HepG2 (cell line): ENCODE data around the gene RHOV. TPM values are rescaled to one million over a fixed set of nuclear protein-coding genes. Genes with fewer than 3 reads are reported as not detected.

Experiments
- AGO2 ChIP-seq: fragments of 200-400 bp; formaldehyde crosslinking; optimal IDR thresholded peaks from 2 replicates; pipeline ENCODE3; 2017; ENCODE audit warnings: mild to moderate bottlenecking, low read depth, low read length, moderate library complexity
- ASH2L ChIP-seq: fragments of 300-600, 200-600 bp; sonication (generic); IDR thresholded peaks from 2 replicates; pipeline ENCODE4 v1.7.0; 2017; ENCODE audit warnings: low read depth, mild to moderate bottlenecking, moderate library complexity, mixed read lengths, low read length; ENCODE audit not compliant: insufficient read length
- CENPT ChIP-seq: sonication (generic); formaldehyde crosslinking; IDR thresholded peaks from 2 replicates; pipeline ENCODE4 v1.8.0; 2022; ENCODE audit warnings: low read depth, mild to moderate bottlenecking, moderate library complexity, missing genetic modification reagents
- ISX ChIP-seq: sonication (generic); formaldehyde crosslinking; conservative IDR thresholded peaks from 2 replicates; pipeline ENCODE4 v1.5.0; 2020; ENCODE audit warnings: missing genetic modification reagents
- PHF21A ChIP-seq: sonication (generic); formaldehyde crosslinking; IDR thresholded peaks from 2 replicates; pipeline ENCODE4 v1.5.0; 2020; ENCODE audit warnings: mild to moderate bottlenecking, missing genetic modification reagents
- PHF8 ChIP-seq: sonication (generic); formaldehyde crosslinking; IDR thresholded peaks from 2 replicates; pipeline ENCODE4 v1.5.0; 2020; ENCODE audit warnings: missing genetic modification reagents
- POLR2A ChIP-seq, 2 experiments: IDR thresholded peaks; 2 replicates each; pipeline ENCODE4 v1.6.1; 2011; ENCODE audit warnings: low read depth in 2 of 2, low read length in 2 of 2, mild to moderate bottlenecking in 1 of 2, moderate library complexity in 1 of 2; ENCODE audit not compliant: insufficient read depth in 1 of 2
- SMC3 ChIP-seq: IDR thresholded peaks from 2 replicates; pipeline ENCODE4 v1.6.1; 2011; ENCODE audit warnings: low read length, improper control_type of control experiment
- SRF ChIP-seq: IDR thresholded peaks from 2 replicates; pipeline ENCODE4 v1.6.1; 2011; ENCODE audit warnings: mild to moderate bottlenecking, low read depth, low read length, moderate library complexity
- XRCC5 ChIP-seq: fragments of 200-400 bp; formaldehyde crosslinking; optimal IDR thresholded peaks from 2 replicates; pipeline ENCODE3; 2017; ENCODE audit warnings: mild to moderate bottlenecking, low read length
- ZMYM3 ChIP-seq: sonication (generic); formaldehyde crosslinking; IDR thresholded peaks from 2 replicates; pipeline ENCODE4 v1.5.1; 2020; ENCODE audit warnings: mild to moderate bottlenecking, missing genetic modification reagents
- ZNF552 ChIP-seq: sonication (generic); formaldehyde crosslinking; IDR thresholded peaks from 2 replicates; pipeline ENCODE4 v1.9.0; 2022; ENCODE audit warnings: missing genetic modification reagents, mild to moderate bottlenecking, borderline replicate concordance
- ZNF605 ChIP-seq: sonication (generic); formaldehyde crosslinking; IDR thresholded peaks from 2 replicates; pipeline ENCODE4 v1.8.0; 2022; ENCODE audit warnings: mild to moderate bottlenecking, missing genetic modification reagents
- ZNF75D ChIP-seq: sonication (generic); formaldehyde crosslinking; IDR thresholded peaks from 2 replicates; pipeline ENCODE4 v1.8.1; 2023; ENCODE audit warnings: missing genetic modification reagents, mild to moderate bottlenecking, borderline replicate concordance
- polyA plus RNA-seq, 8 experiments: library from polyadenylated mRNA; depleted of rRNA in 3 of 8; stranded (reverse) in 7 of 8; unstranded in 1 of 8; fragments of >200 nt; fragmentation: Illumina TruSeq in 4 of 8; extraction: Trizol in 4 of 8; gene quantifications; 2 replicates each; pipeline versions ENCODE4 v1.2.1 to v1.2.3, GENCODE V29; 2011 to 2016; ENCODE audit warnings: low read depth in 4 of 8, missing spikeins in 1 of 8, mixed read lengths in 1 of 8; ENCODE audit not compliant: insufficient read depth in 1 of 8
- total RNA-seq, 5 experiments: library from RNA; depleted of rRNA; stranded (reverse); fragments of >200 nt; fragmentation: Illumina TruSeq; extraction: Trizol; gene quantifications; 2 replicates each; pipeline ENCODE4 v1.2.3, GENCODE V29; 2016; ENCODE audit warnings: low read depth in 1 of 5
- TF ChIP-seq, protein P1 (sequence below): sonication (generic); formaldehyde crosslinking; IDR thresholded peaks from 2 replicates; pipeline ENCODE4 v1.4.0; 2020; ENCODE audit warnings: missing genetic modification reagents
- TF ChIP-seq, protein P2 (sequence below): sonication (generic); formaldehyde crosslinking; IDR thresholded peaks from 2 replicates; pipeline ENCODE4 v1.8.1; 2023; ENCODE audit warnings: mild to moderate bottlenecking, missing genetic modification reagents
- TF ChIP-seq, protein P3 (sequence below): IDR thresholded peaks from 2 replicates; pipeline ENCODE4 v1.6.1; 2012; ENCODE audit warnings: inconsistent platforms
- TF ChIP-seq, protein P4 (sequence below): sonication (generic); IDR thresholded peaks from 2 replicates; pipeline ENCODE4 v1.6.1; 2016; ENCODE audit warnings: low read depth, borderline replicate concordance
- TF ChIP-seq, protein P5 (sequence below): sonication (generic); formaldehyde crosslinking; IDR thresholded peaks from 2 replicates; pipeline ENCODE4 v1.4.0; 2020; ENCODE audit warnings: missing genetic modification reagents

The RHOV gene
- total and polyA plus RNA-seq, 2 of the 13 experiments (the other 11 are each of a cell fraction or from before 2014, with no cell fraction given), result 0.17 to 0.18 TPM

DNA sequence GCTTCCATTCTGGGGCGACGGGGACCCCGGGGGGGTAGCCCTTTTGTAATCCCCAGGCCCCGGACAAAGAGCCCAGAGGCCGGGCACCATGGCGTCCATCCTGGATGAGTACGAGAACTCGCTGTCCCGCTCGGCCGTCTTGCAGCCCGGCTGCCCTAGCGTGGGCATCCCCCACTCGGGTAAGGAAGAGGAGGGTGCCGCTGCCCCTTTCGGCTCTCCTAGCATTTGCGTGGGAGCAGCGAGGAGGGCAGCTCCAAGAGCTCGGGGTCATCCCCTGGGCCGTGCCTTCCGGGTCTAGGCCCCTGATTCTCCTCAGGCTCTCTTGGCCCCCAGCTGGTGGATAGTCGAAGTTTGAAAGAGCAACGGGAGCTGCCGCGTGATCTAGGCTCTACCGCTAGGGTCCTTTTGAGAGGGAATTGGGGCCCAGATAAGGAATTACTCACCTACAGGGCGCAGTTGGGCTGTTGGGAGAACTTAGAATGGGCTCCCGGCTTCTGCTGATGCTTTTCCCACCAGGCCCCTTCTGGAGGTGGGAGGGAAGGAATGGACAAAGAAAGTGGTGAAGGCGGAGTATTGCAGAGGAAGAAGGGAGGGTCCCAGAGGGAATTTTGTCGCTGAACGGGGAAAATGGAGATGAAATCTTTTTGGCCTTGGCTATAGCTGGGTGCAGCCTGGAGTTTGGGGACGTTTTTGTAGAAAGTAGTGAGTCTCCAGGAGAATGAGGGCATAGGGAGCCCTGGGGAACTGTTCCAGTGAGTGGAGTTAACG, 20.8 kb upstream of the RHOV start (continued):
- TF ChIP-seq, protein P1, sequence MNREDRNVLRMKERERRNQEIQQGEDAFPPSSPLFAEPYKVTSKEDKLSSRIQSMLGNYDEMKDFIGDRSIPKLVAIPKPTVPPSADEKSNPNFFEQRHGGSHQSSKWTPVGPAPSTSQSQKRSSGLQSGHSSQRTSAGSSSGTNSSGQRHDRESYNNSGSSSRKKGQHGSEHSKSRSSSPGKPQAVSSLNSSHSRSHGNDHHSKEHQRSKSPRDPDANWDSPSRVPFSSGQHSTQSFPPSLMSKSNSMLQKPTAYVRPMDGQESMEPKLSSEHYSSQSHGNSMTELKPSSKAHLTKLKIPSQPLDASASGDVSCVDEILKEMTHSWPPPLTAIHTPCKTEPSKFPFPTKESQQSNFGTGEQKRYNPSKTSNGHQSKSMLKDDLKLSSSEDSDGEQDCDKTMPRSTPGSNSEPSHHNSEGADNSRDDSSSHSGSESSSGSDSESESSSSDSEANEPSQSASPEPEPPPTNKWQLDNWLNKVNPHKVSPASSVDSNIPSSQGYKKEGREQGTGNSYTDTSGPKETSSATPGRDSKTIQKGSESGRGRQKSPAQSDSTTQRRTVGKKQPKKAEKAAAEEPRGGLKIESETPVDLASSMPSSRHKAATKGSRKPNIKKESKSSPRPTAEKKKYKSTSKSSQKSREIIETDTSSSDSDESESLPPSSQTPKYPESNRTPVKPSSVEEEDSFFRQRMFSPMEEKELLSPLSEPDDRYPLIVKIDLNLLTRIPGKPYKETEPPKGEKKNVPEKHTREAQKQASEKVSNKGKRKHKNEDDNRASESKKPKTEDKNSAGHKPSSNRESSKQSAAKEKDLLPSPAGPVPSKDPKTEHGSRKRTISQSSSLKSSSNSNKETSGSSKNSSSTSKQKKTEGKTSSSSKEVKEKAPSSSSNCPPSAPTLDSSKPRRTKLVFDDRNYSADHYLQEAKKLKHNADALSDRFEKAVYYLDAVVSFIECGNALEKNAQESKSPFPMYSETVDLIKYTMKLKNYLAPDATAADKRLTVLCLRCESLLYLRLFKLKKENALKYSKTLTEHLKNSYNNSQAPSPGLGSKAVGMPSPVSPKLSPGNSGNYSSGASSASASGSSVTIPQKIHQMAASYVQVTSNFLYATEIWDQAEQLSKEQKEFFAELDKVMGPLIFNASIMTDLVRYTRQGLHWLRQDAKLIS (CRISPR knock-in tag), result no peak
- TF ChIP-seq SRF (0 out of 2 replicates have a peak, but pooled peaks have one; percentile 17), SMC3 (0 out of 2 replicates have a peak, but pooled peaks have one; percentile 5), ZNF552 (CRISPR knock-in tag) (no peak), ASH2L (peak; percentile 39), ZMYM3 (CRISPR knock-in tag) (no peak), PHF21A (CRISPR knock-in tag) (0 out of 2 replicates have a peak, but pooled peaks have one; percentile 8), ZNF75D (CRISPR knock-in tag) (peak; percentile 51; the same call in 1 of the 2 replicates), XRCC5 (peak; percentile 72), POLR2A (IDR thresholded peaks at IDR 0.05; ENCODE audit: insufficient read depth in 1 of 2, low read depth in 2 of 2, low read length in 2 of 2) (peak in 1 of 2 experiments; percentile 55; a peak in 2 of 4 replicates), PHF8 (CRISPR knock-in tag) (peak; percentile 74; the same call in 1 of the 2 replicates), ZNF605 (peak; percentile 55), ISX (CRISPR knock-in tag) (no peak), CENPT (no peak), AGO2 (peak; percentile 42)
- TF ChIP-seq, protein P2, sequence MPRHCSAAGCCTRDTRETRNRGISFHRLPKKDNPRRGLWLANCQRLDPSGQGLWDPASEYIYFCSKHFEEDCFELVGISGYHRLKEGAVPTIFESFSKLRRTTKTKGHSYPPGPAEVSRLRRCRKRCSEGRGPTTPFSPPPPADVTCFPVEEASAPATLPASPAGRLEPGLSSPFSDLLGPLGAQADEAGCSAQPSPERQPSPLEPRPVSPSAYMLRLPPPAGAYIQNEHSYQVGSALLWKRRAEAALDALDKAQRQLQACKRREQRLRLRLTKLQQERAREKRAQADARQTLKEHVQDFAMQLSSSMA (CRISPR knock-in tag), result peak; percentile 7; the same call in 1 of the 2 replicates
- TF ChIP-seq, protein P3, sequence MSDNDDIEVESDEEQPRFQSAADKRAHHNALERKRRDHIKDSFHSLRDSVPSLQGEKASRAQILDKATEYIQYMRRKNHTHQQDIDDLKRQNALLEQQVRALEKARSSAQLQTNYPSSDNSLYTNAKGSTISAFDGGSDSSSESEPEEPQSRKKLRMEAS, result peak; percentile 69
- TF ChIP-seq, protein P4, sequence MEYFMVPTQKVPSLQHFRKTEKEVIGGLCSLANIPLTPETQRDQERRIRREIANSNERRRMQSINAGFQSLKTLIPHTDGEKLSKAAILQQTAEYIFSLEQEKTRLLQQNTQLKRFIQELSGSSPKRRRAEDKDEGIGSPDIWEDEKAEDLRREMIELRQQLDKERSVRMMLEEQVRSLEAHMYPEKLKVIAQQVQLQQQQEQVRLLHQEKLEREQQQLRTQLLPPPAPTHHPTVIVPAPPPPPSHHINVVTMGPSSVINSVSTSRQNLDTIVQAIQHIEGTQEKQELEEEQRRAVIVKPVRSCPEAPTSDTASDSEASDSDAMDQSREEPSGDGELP, result peak; percentile 72
- TF ChIP-seq, protein P5, sequence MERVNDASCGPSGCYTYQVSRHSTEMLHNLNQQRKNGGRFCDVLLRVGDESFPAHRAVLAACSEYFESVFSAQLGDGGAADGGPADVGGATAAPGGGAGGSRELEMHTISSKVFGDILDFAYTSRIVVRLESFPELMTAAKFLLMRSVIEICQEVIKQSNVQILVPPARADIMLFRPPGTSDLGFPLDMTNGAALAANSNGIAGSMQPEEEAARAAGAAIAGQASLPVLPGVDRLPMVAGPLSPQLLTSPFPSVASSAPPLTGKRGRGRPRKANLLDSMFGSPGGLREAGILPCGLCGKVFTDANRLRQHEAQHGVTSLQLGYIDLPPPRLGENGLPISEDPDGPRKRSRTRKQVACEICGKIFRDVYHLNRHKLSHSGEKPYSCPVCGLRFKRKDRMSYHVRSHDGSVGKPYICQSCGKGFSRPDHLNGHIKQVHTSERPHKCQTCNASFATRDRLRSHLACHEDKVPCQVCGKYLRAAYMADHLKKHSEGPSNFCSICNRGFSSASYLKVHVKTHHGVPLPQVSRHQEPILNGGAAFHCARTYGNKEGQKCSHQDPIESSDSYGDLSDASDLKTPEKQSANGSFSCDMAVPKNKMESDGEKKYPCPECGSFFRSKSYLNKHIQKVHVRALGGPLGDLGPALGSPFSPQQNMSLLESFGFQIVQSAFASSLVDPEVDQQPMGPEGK (CRISPR knock-in tag), result peak; percentile 52; the same call in 1 of the 2 replicates
